SH-SY5Y (cell line): Measurements from ENCODE around the gene CAV3.

Source experiments
- GATA2 ChIP-seq: IDR thresholded peaks from 2 replicates; pipeline ENCODE4 v1.6.1; 2011; ENCODE audit warnings: mild to moderate bottlenecking, low read depth, low read length
- GATA3 ChIP-seq: IDR thresholded peaks from 2 replicates; pipeline ENCODE4 v1.6.1; 2011; ENCODE audit warnings: low read depth, mild to moderate bottlenecking, low read length, moderate library complexity

The CAV3 gene

GRCh38 chr3:8729479-8729878 lies 4.1 kb upstream of the CAV3 start:
- TF ChIP-seq GATA3 (no peak), GATA2 (no peak)

GRCh38 chr3:8730656-8731055 lies 2.9 kb upstream of the CAV3 start:
- TF ChIP-seq GATA3 (no peak), GATA2 (no peak)

GRCh38 chr3:8732413-8732812 lies 1.2 kb upstream of the CAV3 start:
- TF ChIP-seq GATA3 (no peak), GATA2 (no peak)

DNA sequence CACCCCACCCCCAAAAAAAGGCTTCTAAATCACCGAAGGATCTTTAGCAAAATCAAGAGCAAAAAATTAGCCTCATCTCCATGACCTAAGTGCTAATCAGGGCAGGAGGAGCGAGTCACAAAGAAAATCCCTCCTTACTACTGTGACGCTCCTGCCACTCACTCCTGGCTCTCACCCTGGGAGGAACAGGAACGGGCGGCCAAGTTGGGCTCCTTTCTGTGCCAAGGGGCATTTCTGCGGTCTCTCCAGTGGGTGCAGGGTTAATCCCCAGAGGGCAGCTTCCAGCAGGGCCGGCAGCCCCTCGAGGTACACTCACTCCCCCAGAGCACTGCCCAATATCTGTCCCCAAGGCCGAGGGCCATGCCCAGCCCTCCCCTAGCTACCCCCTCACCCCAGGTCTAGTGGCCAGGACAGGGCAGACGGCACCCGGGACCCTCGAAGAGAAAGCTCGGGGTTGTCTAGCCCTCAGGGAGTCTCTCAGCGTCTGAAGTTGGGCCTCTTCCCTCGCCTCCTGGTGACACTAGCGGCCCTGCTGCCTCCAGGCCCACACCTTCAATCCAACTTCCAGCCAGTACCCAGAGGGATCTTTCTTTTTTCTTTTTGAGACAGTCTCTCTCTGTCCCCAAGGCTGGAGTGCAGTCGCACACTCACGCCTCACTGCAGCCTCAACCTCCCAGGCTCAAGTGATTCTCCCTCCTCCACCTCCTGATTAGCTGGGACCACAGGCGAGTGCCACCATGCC lies 706 bp downstream of the CAV3 start:
- TF ChIP-seq GATA3 (no peak), GATA2 (no peak)

GRCh38 chr3:8734908-8735307 lies 1.3 kb downstream of the CAV3 start:
- no peak for TF ChIP-seq GATA2
- no peak for TF ChIP-seq GATA3

- no peak for TF ChIP-seq GATA2
- no peak for TF ChIP-seq GATA3
Observed at GRCh38 chr3:8736436-8736835, 2.8 kb downstream of the CAV3 start.

GRCh38 chr3:8737301-8737700 lies 3.7 kb downstream of the CAV3 start:
- TF ChIP-seq GATA2 (no peak), GATA3 (no peak)

- no peak for TF ChIP-seq GATA3
- no peak for TF ChIP-seq GATA2
Observed at GRCh38 chr3:8737823-8738222, 4.2 kb downstream of the CAV3 start.

GRCh38 chr3:8738639-8739038 lies 5.0 kb downstream of the CAV3 start:
- TF ChIP-seq GATA3 (no peak), GATA2 (no peak)

DNA sequence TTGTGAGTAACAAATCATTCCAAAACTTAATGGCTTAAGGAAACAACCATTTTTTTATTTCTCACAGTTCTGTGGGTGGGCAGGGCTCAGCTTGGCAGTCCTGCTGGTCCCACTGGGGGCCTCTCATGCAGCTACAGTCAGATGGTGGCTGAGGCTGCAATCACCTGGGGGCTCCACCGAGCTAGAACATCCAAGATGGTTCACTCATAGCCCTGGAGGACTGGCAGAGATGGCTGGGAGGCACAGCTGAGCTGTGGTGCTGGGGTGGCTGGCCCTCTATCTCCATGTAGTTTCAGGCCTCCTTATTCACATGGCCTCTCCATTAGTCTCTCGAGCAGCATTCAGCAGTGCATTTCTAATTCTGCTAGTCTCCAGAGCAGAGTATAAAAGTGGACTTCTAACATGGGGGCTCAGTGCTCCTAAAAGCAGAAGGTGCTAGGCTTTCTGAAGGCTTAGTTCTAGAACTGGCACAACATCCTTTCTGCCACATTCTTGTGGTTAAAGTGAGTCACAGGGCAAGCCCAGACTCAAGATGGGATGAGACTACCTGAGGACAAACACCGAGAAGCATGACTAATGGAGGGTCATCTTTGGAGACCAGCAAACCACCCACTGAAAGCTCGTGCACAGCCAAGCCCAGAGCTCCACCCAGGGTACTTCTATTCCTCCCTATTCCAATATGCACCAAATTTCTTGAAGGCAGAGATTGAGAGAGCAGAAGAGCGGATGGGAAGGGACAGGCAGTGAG lies 6.3 kb downstream of the CAV3 start:
- no peak for TF ChIP-seq GATA3

DNA sequence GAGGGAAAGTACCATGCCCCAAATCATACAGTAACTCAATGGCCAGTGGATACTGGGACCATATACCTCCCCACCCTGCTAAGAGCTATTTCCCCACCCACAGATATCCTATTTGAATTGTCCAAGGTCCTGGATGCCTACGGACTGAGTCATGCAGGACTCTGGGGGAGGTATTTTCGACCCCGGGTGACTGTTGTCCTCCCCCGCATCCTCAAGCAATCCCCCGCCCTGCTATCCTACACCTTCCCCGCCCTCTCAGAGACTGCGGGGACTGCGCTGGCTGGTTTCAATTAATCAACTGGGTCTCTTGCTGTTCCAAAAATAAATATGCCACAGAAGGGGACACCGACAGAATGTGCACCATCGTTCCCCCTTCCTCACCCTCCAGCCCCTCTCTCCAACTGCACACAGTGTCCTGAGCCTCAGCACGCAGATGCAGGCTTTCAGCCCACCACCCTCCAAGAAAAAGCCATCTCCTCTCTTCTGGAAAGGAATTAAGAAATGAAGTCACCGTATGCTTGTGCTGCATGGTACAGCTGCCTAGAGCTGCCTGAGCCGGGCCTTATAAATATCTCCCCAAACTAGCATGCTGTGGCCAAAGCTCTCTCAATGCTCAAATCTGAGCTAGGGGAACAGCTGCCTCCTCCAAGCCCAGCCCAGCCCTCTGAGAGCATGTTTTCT lies 8.1 kb downstream of the CAV3 start:
- TF ChIP-seq GATA3, result no peak
- no peak for TF ChIP-seq GATA2

DNA sequence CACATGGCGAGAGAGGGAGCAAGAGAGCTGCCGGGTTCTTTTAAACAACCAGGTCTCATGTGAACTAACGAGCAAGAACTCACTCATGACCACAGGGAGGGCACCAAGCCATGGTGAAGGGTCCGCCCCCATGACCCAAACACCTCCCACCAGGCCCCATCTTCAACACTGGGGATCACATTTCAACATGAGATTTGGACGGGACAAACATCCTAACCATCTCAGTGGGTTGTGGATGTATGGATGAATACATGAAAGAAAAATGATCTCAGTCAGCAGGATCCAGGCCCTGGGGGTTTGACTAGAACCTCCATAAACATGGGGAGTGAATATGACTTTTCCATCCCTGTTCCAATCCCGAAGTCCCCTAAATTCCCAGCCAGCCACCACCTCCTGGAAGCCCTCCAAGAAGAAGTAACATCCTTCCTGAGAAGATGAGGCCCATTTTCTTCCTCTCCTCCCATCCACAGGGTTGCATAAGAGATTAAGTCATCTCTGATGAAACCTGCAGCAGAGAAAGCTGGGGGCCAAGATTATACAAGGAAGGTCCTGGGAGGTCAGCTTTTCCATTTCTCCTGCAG lies 9.5 kb downstream of the CAV3 start:
- no peak for TF ChIP-seq GATA3
- TF ChIP-seq GATA2, result no peak

GRCh38 chr3:8743911-8744310 lies 10.3 kb downstream of the CAV3 start:
- TF ChIP-seq GATA3, result no peak
- TF ChIP-seq GATA2, result no peak

DNA sequence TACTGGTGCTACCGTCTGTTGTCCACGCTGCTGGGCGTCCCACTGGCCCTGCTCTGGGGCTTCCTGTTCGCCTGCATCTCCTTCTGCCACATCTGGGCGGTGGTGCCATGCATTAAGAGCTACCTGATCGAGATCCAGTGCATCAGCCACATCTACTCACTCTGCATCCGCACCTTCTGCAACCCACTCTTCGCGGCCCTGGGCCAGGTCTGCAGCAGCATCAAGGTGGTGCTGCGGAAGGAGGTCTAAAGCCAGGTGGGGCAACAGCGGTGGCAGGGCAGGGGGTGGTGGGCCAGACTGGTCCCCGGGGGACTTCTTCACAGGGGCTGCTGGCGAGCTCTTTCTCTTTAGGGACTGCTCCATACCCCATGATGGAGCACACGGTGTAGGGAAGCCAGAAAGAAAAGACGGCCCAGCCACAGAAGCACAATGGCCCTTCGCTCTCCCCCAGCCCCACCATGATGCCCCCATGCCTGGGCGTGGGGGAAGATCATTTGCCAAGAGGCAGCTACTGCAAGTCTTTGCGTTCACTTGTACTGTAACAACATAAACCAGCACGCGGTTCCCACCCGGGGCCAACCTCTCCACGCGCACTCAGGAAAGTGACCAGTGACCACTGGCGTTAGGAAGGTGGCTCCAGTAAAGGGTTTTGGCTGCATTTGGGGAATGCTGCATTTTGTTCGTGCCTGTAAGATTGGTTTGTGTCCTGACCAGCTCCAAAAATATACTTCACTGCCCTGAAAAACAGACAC lies 12.2 kb downstream of the CAV3 start:
- TF ChIP-seq GATA3 (no peak), GATA2 (no peak)
